DND-41 (cell line): ENCODE measurements around the gene IGSF9.

Source experiments
- ATAC-seq: fragments of 200-7000 bp; cut with Tn5 transposase; 3 replicates; pipeline ENCODE4 v1.9.1; 2021; ENCODE audit warnings: low read depth; ENCODE audit not compliant: insufficient read depth
- DNase-seq: peaks from one replicate; pipeline ENCODE4 v3.0.0-alpha.2; 2020
- H2AFZ ChIP-seq: 2 replicates; pipeline ENCODE4 v1.6.0; 2012; ENCODE audit warnings: low read depth, low read length
- H3K27ac ChIP-seq: 2 replicates; pipeline ENCODE4 v1.5.1; 2012; ENCODE audit warnings: low read length, inconsistent platforms
- H3K27me3 ChIP-seq: fragments of 200-600 bp; sonication (generic); 2 replicates; pipeline ENCODE4 v1.6.0; 2012; ENCODE audit warnings: low read length, mild to moderate bottlenecking, inconsistent platforms; ENCODE audit not compliant: insufficient read depth, poor library complexity
- H3K36me3 ChIP-seq: 2 replicates; pipeline ENCODE4 v1.5.1; 2012; ENCODE audit warnings: low read length, inconsistent platforms; ENCODE audit not compliant: insufficient read depth
- H3K4me1 ChIP-seq: 2 replicates; pipeline ENCODE4 v1.5.1; 2012; ENCODE audit warnings: mild to moderate bottlenecking, low read length; ENCODE audit not compliant: insufficient read depth
- H3K4me2 ChIP-seq: 2 replicates; pipeline ENCODE4 v1.6.0; 2012; ENCODE audit warnings: mild to moderate bottlenecking, moderate library complexity, low read length, inconsistent platforms; ENCODE audit not compliant: insufficient read depth
- H3K4me3 ChIP-seq, 2 experiments: fragments of 200-600 bp in 1 of 2; shearing (Covaris generic) in 1 of 2; 2 replicates each; pipeline ENCODE4 v1.5.1; 2012 to 2016; ENCODE audit warnings: inconsistent platforms in 2 of 2, low read length in 2 of 2, mild to moderate bottlenecking in 2 of 2, low read depth in 1 of 2, moderate library complexity in 1 of 2
- H3K79me2 ChIP-seq: 2 replicates; pipeline ENCODE4 v1.6.0; 2012; ENCODE audit warnings: low read length, inconsistent platforms; ENCODE audit not compliant: insufficient read depth
- H3K9ac ChIP-seq: 2 replicates; pipeline ENCODE4 v1.6.0; 2012; ENCODE audit warnings: low read depth, mild to moderate bottlenecking, inconsistent platforms, low read length, moderate library complexity
- H3K9me3 ChIP-seq: 2 replicates; pipeline ENCODE4 v1.5.1; 2012; ENCODE audit warnings: low read length, moderate library complexity, mild to moderate bottlenecking, inconsistent platforms; ENCODE audit not compliant: insufficient read depth, severe bottlenecking
- H4K20me1 ChIP-seq: 2 replicates; pipeline ENCODE4 v1.6.0; 2012; ENCODE audit warnings: low read length; ENCODE audit not compliant: insufficient read depth
- CTCF ChIP-seq: IDR thresholded peaks from 2 replicates; pipeline ENCODE4 v1.5.1; 2012; ENCODE audit warnings: borderline replicate concordance, low read length, moderate library complexity, mild to moderate bottlenecking; ENCODE audit not compliant: poor library complexity, severe bottlenecking; ENCODE audit errors: extremely low read depth
- EZH2 ChIP-seq: IDR thresholded peaks from 3 replicates; pipeline ENCODE4 v1.6.1; 2012; ENCODE audit warnings: borderline replicate concordance, low read depth, mild to moderate bottlenecking, moderate library complexity, low read length, inconsistent platforms; ENCODE audit not compliant: severe bottlenecking

IGSF9 gene

GRCh38 chr1:159892944-159893343 is 52.5 kb downstream of the IGSF9 start:
- ATAC-seq = no peak
- Histone ChIP-seq H3K9ac (no peak overlapping the region), H3K27ac (no peak overlapping the region), H3K36me3 (no peaks in the 10 kb centered on the region), H3K9me3 (no peaks in the 10 kb centered on the region), H3K4me3 (no peak overlapping the region), H3K27me3 (no peaks in the 10 kb centered on the region), H3K79me2 (no peaks in the 10 kb centered on the region), H2AFZ (no peak overlapping the region), H3K4me1 (no peaks in the 10 kb centered on the region), H3K4me2 (no peak overlapping the region), H4K20me1 (no peaks in the 10 kb centered on the region)
- DNase-seq = no peak
- TF ChIP-seq EZH2 = no peak
- no peak for TF ChIP-seq CTCF

GRCh38 chr1:159891275-159892157 is 53.9 kb downstream of the IGSF9 start:
- Histone ChIP-seq H3K27ac (no peak overlapping the region), H3K9ac (no peak overlapping the region), H2AFZ (no peak overlapping the region), H3K36me3 (no peaks in the 10 kb centered on the region), H3K79me2 (no peaks in the 10 kb centered on the region), H3K4me3 (no peak overlapping the region), H3K9me3 (no peaks in the 10 kb centered on the region), H3K4me1 (no peaks in the 10 kb centered on the region), H4K20me1 (no peaks in the 10 kb centered on the region), H3K4me2 (no peak overlapping the region), H3K27me3 (no peaks in the 10 kb centered on the region)
- no peak for TF ChIP-seq EZH2
- TF ChIP-seq CTCF = peak; percentile 77
- peak; percentile 82 for ATAC-seq
- DNase-seq = peak; percentile 52

- ATAC-seq = no peak
- no peak overlapping the region for H3K9ac ChIP-seq
- H3K9me3 ChIP-seq = no peaks in the 10 kb centered on the region
- H3K27ac ChIP-seq = no peak overlapping the region
- no peaks in the 10 kb centered on the region for H3K4me1 ChIP-seq
- H2AFZ ChIP-seq = no peak overlapping the region
- H4K20me1 ChIP-seq = no peaks in the 10 kb centered on the region
- DNase-seq = no peak
- TF ChIP-seq CTCF = no peak
- TF ChIP-seq EZH2 = no peak
- H3K79me2 ChIP-seq = no peaks in the 10 kb centered on the region
- no peak overlapping the region for H3K4me3 ChIP-seq
- peaks cover 3% of the 10 kb centered on the region for H3K27me3 ChIP-seq
- no peak overlapping the region for H3K4me2 ChIP-seq
- no peaks in the 10 kb centered on the region for H3K36me3 ChIP-seq
Observed at GRCh38 chr1:159890390-159890789, 55.0 kb downstream of the IGSF9 start.
